GM23338 (cell line): ENCODE measurements around the gene CAMSAP1. TPM values are rescaled to one million over a fixed set of nuclear protein-coding genes. Genes with fewer than 3 reads are reported as not detected.

ENCODE experiments used
- ATAC-seq: fragments of 200-7000 bp; cut with Tn5 transposase; 3 replicates; pipeline ENCODE4 v1.9.1; 2020
- DNase-seq: peaks from one replicate; pipeline ENCODE4 v3.0.0-alpha.2; 2015; ENCODE audit warnings: low spot score
- H2AFZ ChIP-seq: fragments of 200-600 bp; sonication (generic); 2 replicates; pipeline ENCODE4 v1.8.0; 2016; ENCODE audit warnings: antibody characterized with exemption, mild to moderate bottlenecking, moderate library complexity
- H3F3A ChIP-seq: fragments of 200-600 bp; sonication (generic); replicated peaks from 2 replicates; pipeline ENCODE4 v1.8.0; 2017; ENCODE audit warnings: antibody characterized with exemption, mixed run types, low read depth
- H3K27ac ChIP-seq: fragments of 200-600 bp; sonication (generic); 2 replicates; pipeline ENCODE4 v1.6.1; 2016; ENCODE audit warnings: low read depth
- H3K27me3 ChIP-seq: fragments of 200-600 bp; sonication (generic); 2 replicates; pipeline ENCODE4 v1.8.0; 2016; ENCODE audit warnings: mild to moderate bottlenecking, mixed run types, moderate library complexity; ENCODE audit not compliant: insufficient read depth
- H3K36me3 ChIP-seq: fragments of 200-600 bp; sonication (generic); 2 replicates; pipeline ENCODE4 v1.8.0; 2016; ENCODE audit warnings: mild to moderate bottlenecking; ENCODE audit not compliant: insufficient read depth
- H3K4me1 ChIP-seq: fragments of 200-600 bp; sonication (generic); 2 replicates; pipeline ENCODE4 v1.8.0; 2016; ENCODE audit warnings: mild to moderate bottlenecking, moderate library complexity; ENCODE audit not compliant: insufficient read depth
- H3K4me2 ChIP-seq: fragments of 200-600 bp; sonication (generic); 2 replicates; pipeline ENCODE4 v1.7.1; 2017; ENCODE audit warnings: mixed run types
- H3K4me3 ChIP-seq: fragments of 200-600 bp; sonication (generic); 2 replicates; pipeline ENCODE4 v1.6.1; 2016; ENCODE audit warnings: mixed run types
- H3K79me2 ChIP-seq: fragments of 200-600 bp; sonication (generic); replicated peaks from 2 replicates; pipeline ENCODE4 v1.8.0; 2017; ENCODE audit warnings: mild to moderate bottlenecking; ENCODE audit not compliant: insufficient read depth
- H3K9me2 ChIP-seq: fragments of 200-600 bp; sonication (generic); 2 replicates; pipeline ENCODE4 v1.8.0; 2017; ENCODE audit not compliant: insufficient read depth
- H4K20me1 ChIP-seq: fragments of 200-600 bp; sonication (generic); replicated peaks from 2 replicates; pipeline ENCODE4 v1.8.0; 2017; ENCODE audit warnings: mild to moderate bottlenecking; ENCODE audit not compliant: insufficient read depth
- H3K27ac Mint-ChIP-seq: 2 replicates; pipeline ENCODE4 v1.8.0; 2020; ENCODE audit warnings: inconsistent platforms, mild to moderate bottlenecking, moderate library complexity, mixed read lengths
- H3K27me3 Mint-ChIP-seq: 3 replicates; pipeline ENCODE4 v1.8.0; 2022; ENCODE audit warnings: low read depth, mild to moderate bottlenecking, moderate library complexity, mixed read lengths, inconsistent platforms; ENCODE audit not compliant: insufficient read depth, poor library complexity
- H3K36me3 Mint-ChIP-seq: 3 replicates; pipeline ENCODE4 v1.8.0; 2021; ENCODE audit warnings: low read depth, mild to moderate bottlenecking, inconsistent platforms, moderate library complexity, mixed read lengths
- H3K4me1 Mint-ChIP-seq: 3 replicates; pipeline ENCODE4 v1.8.0; 2020; ENCODE audit warnings: mild to moderate bottlenecking, inconsistent platforms, mixed read lengths
- H3K4me3 Mint-ChIP-seq: 3 replicates; pipeline ENCODE4 v1.8.0; 2021; ENCODE audit warnings: moderate library complexity, mild to moderate bottlenecking, inconsistent platforms, mixed read lengths
- H3K9me3 Mint-ChIP-seq: 3 replicates; pipeline ENCODE4 v1.8.0; 2020; ENCODE audit warnings: moderate library complexity, mild to moderate bottlenecking, inconsistent platforms, mixed read lengths
- CREB1 ChIP-seq: fragments of 250-450 bp; sonication (Bioruptor Pico); IDR thresholded peaks from 2 replicates; pipeline ENCODE4 v1.5.0; 2020; ENCODE audit warnings: low read depth, mild to moderate bottlenecking, moderate library complexity
- EZH2 ChIP-seq: fragments of 200-600 bp; sonication (generic); IDR thresholded peaks from one replicate; pipeline ENCODE4 v1.8.0; 2017; ENCODE audit warnings: antibody characterized with exemption, mild to moderate bottlenecking, low read depth; ENCODE audit not compliant: unreplicated experiment
- EZH2phosphoT487 ChIP-seq: fragments of 200-600 bp; sonication (generic); IDR thresholded peaks from one replicate; pipeline ENCODE4 v1.8.1; 2018; ENCODE audit warnings: antibody characterized with exemption; ENCODE audit not compliant: unreplicated experiment
- JUNB ChIP-seq: IDR thresholded peaks from one replicate; pipeline ENCODE4 v1.6.1; 2016; ENCODE audit warnings: antibody characterized with exemption; ENCODE audit not compliant: unreplicated experiment
- NANOG ChIP-seq: IDR thresholded peaks from 2 replicates; pipeline ENCODE4 v1.6.1; 2016; ENCODE audit warnings: antibody characterized with exemption, borderline replicate concordance
- POLR2AphosphoS5 ChIP-seq: IDR thresholded peaks from 2 replicates; pipeline ENCODE4 v1.6.1; 2016; ENCODE audit warnings: antibody characterized with exemption, low read depth
- STAT1 ChIP-seq: IDR thresholded peaks from one replicate; pipeline ENCODE4 v1.6.1; 2016; ENCODE audit warnings: antibody characterized with exemption; ENCODE audit not compliant: unreplicated experiment
- ZNF114 ChIP-seq: fragments of 250-450 bp; sonication (Bioruptor Pico); IDR thresholded peaks from 2 replicates; pipeline ENCODE4 v1.5.0; 2020; ENCODE audit warnings: mild to moderate bottlenecking, moderate library complexity
- ZNF331 ChIP-seq: fragments of 250-450 bp; sonication (Bioruptor Pico); IDR thresholded peaks from 2 replicates; pipeline ENCODE4 v1.5.0; 2020; ENCODE audit warnings: low read depth, mild to moderate bottlenecking, moderate library complexity
- polyA plus RNA-seq: library from polyadenylated mRNA; unstranded; fragments of >200 nt; fragmentation: Nextera tagmentation; extraction: Ambion mirVana; gene quantifications from 2 replicates; pipeline ENCODE4 v1.2.1, GENCODE V29; 2016
- total RNA-seq: library from RNA; depleted of rRNA; stranded (reverse); fragments of >200 nt; shearing (Covaris generic); gene quantifications from 2 replicates; pipeline ENCODE4 v1.2.3, GENCODE V29; 2014
- TF ChIP-seq, protein P1 (sequence below): fragments of 250-450 bp; sonication (Bioruptor Pico); IDR thresholded peaks from 2 replicates; pipeline ENCODE4 v1.5.0; 2020; ENCODE audit warnings: mild to moderate bottlenecking, moderate library complexity
- TF ChIP-seq, protein P2 (sequence below): IDR thresholded peaks from one replicate; pipeline ENCODE4 v1.6.1; 2018; ENCODE audit warnings: antibody characterized with exemption; ENCODE audit not compliant: unreplicated experiment
- TF ChIP-seq, protein P3 (sequence below), 2 experiments: fragments of 200-600 bp in 1 of 2; sonication (generic) in 1 of 2; conservative IDR thresholded peaks; 2 replicates each; pipeline versions ENCODE4 v1.5.1 to v1.6.1; 2016 to 2017; ENCODE audit warnings: antibody characterized with exemption in 2 of 2, low read depth in 2 of 2, mild to moderate bottlenecking in 2 of 2, moderate library complexity in 1 of 2
- TF ChIP-seq, protein P4 (sequence below): IDR thresholded peaks from 2 replicates; pipeline ENCODE4 v1.6.1; 2016; ENCODE audit warnings: antibody characterized with exemption

CAMSAP1 gene
- total and polyA plus RNA-seq, 2 experiments from 2014 or later, result 6.9 to 75.4 TPM

DNA sequence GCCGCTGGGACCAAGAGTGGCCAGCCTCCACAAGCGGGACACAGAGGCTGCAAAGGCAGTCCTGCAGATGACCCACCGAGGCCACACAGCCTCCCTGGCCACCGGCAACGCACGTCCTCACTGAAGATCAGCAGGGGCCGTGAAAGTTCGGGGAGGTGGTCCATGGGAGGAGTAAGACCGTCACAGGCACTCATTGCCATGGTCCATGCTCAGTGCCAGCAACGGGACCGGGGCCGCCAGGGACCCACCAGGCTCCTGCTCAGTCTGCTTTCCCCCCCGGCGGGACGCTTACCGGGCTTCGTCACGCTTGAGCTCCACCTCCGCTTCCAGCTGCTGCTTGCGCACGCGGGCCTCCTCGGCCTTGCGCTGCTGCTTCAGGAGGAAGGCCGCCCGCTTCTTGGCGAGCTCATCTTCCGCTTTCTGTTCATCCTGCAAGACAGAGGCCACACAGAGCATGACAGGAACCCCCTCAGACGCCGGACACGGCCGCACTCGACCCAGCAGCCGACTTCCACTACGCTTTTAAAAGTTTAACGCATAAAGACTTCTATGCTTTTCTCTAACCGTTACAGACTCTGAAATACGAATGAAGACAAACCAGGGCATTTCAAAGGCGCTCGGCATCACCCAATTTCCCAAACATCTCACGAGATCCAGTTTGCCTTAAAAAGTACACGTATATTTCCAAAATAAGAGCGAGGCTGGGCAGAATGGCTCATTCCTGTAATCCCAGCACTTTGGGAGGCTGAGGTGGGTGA is 88.4 kb downstream of the CAMSAP1 start:
- no peak for TF ChIP-seq STAT1
- no peak for TF ChIP-seq NANOG
- TF ChIP-seq, protein P1, sequence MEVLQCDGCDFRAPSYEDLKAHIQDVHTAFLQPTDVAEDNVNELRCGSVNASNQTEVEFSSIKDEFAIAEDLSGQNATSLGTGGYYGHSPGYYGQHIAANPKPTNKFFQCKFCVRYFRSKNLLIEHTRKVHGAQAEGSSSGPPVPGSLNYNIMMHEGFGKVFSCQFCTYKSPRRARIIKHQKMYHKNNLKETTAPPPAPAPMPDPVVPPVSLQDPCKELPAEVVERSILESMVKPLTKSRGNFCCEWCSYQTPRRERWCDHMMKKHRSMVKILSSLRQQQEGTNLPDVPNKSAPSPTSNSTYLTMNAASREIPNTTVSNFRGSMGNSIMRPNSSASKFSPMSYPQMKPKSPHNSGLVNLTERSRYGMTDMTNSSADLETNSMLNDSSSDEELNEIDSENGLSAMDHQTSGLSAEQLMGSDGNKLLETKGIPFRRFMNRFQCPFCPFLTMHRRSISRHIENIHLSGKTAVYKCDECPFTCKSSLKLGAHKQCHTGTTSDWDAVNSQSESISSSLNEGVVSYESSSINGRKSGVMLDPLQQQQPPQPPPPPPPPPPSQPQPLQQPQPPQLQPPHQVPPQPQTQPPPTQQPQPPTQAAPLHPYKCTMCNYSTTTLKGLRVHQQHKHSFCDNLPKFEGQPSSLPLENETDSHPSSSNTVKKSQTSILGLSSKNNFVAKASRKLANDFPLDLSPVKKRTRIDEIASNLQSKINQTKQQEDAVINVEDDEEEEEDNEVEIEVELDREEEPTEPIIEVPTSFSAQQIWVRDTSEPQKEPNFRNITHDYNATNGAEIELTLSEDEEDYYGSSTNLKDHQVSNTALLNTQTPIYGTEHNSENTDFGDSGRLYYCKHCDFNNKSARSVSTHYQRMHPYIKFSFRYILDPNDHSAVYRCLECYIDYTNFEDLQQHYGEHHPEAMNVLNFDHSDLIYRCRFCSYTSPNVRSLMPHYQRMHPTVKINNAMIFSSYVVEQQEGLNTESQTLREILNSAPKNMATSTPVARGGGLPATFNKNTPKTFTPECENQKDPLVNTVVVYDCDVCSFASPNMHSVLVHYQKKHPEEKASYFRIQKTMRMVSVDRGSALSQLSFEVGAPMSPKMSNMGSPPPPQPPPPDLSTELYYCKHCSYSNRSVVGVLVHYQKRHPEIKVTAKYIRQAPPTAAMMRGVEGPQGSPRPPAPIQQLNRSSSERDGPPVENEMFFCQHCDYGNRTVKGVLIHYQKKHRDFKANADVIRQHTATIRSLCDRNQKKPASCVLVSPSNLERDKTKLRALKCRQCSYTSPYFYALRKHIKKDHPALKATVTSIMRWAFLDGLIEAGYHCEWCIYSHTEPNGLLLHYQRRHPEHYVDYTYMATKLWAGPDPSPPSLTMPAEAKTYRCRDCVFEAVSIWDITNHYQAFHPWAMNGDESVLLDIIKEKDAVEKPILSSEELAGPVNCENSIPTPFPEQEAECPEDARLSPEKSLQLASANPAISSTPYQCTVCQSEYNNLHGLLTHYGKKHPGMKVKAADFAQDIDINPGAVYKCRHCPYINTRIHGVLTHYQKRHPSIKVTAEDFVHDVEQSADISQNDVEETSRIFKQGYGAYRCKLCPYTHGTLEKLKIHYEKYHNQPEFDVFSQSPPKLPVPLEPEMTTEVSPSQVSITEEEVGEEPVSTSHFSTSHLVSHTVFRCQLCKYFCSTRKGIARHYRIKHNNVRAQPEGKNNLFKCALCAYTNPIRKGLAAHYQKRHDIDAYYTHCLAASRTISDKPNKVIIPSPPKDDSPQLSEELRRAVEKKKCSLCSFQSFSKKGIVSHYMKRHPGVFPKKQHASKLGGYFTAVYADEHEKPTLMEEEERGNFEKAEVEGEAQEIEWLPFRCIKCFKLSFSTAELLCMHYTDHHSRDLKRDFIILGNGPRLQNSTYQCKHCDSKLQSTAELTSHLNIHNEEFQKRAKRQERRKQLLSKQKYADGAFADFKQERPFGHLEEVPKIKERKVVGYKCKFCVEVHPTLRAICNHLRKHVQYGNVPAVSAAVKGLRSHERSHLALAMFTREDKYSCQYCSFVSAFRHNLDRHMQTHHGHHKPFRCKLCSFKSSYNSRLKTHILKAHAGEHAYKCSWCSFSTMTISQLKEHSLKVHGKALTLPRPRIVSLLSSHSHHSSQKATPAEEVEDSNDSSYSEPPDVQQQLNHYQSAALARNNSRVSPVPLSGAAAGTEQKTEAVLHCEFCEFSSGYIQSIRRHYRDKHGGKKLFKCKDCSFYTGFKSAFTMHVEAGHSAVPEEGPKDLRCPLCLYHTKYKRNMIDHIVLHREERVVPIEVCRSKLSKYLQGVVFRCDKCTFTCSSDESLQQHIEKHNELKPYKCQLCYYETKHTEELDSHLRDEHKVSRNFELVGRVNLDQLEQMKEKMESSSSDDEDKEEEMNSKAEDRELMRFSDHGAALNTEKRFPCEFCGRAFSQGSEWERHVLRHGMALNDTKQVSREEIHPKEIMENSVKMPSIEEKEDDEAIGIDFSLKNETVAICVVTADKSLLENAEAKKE (CRISPR knock-in tag), result no peak
- no peak for TF ChIP-seq EZH2
- TF ChIP-seq JUNB, result no peak
- no peak for TF ChIP-seq EZH2phosphoT487
- TF ChIP-seq, protein P2, sequence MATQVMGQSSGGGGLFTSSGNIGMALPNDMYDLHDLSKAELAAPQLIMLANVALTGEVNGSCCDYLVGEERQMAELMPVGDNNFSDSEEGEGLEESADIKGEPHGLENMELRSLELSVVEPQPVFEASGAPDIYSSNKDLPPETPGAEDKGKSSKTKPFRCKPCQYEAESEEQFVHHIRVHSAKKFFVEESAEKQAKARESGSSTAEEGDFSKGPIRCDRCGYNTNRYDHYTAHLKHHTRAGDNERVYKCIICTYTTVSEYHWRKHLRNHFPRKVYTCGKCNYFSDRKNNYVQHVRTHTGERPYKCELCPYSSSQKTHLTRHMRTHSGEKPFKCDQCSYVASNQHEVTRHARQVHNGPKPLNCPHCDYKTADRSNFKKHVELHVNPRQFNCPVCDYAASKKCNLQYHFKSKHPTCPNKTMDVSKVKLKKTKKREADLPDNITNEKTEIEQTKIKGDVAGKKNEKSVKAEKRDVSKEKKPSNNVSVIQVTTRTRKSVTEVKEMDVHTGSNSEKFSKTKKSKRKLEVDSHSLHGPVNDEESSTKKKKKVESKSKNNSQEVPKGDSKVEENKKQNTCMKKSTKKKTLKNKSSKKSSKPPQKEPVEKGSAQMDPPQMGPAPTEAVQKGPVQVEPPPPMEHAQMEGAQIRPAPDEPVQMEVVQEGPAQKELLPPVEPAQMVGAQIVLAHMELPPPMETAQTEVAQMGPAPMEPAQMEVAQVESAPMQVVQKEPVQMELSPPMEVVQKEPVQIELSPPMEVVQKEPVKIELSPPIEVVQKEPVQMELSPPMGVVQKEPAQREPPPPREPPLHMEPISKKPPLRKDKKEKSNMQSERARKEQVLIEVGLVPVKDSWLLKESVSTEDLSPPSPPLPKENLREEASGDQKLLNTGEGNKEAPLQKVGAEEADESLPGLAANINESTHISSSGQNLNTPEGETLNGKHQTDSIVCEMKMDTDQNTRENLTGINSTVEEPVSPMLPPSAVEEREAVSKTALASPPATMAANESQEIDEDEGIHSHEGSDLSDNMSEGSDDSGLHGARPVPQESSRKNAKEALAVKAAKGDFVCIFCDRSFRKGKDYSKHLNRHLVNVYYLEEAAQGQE, result no peak
- TF ChIP-seq, protein P3, sequence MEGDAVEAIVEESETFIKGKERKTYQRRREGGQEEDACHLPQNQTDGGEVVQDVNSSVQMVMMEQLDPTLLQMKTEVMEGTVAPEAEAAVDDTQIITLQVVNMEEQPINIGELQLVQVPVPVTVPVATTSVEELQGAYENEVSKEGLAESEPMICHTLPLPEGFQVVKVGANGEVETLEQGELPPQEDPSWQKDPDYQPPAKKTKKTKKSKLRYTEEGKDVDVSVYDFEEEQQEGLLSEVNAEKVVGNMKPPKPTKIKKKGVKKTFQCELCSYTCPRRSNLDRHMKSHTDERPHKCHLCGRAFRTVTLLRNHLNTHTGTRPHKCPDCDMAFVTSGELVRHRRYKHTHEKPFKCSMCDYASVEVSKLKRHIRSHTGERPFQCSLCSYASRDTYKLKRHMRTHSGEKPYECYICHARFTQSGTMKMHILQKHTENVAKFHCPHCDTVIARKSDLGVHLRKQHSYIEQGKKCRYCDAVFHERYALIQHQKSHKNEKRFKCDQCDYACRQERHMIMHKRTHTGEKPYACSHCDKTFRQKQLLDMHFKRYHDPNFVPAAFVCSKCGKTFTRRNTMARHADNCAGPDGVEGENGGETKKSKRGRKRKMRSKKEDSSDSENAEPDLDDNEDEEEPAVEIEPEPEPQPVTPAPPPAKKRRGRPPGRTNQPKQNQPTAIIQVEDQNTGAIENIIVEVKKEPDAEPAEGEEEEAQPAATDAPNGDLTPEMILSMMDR (conservative IDR thresholded peaks at IDR 0.05; ENCODE audit: low read depth in 2 of 2), result no peak
- TF ChIP-seq, protein P4, sequence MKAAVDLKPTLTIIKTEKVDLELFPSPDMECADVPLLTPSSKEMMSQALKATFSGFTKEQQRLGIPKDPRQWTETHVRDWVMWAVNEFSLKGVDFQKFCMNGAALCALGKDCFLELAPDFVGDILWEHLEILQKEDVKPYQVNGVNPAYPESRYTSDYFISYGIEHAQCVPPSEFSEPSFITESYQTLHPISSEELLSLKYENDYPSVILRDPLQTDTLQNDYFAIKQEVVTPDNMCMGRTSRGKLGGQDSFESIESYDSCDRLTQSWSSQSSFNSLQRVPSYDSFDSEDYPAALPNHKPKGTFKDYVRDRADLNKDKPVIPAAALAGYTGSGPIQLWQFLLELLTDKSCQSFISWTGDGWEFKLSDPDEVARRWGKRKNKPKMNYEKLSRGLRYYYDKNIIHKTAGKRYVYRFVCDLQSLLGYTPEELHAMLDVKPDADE, result no peak
- TF ChIP-seq ZNF331 (CRISPR knock-in tag), result no peak
- no peak for TF ChIP-seq CREB1 (CRISPR knock-in tag)
- no peak for TF ChIP-seq ZNF114 (CRISPR knock-in tag)
- no peak for TF ChIP-seq POLR2AphosphoS5
- H3K36me3 Mint-ChIP-seq, result peaks cover 92% of the 10 kb centered on the region

More for the DNA sequence above, 88.4 kb downstream of the CAMSAP1 start:
- Histone ChIP-seq H3K79me2 (no peaks in the 10 kb centered on the region), H3K4me3 (no peak overlapping the region), H3K27me3 (no peaks in the 10 kb centered on the region), H3K27ac (no peak overlapping the region; the same call in 1 of the 2 replicates), H3K36me3 (peaks cover 10% of the 10 kb centered on the region; the same call in 1 of the 2 replicates), H3K9me2 (no peaks in the 10 kb centered on the region), H3K4me1 (no peaks in the 10 kb centered on the region), H3K4me2 (no peak overlapping the region), H2AFZ (no peak overlapping the region), H4K20me1 (peaks cover 8% of the 10 kb centered on the region), H3F3A (no peaks in the 10 kb centered on the region)
- no peaks in the 10 kb centered on the region for H3K9me3 Mint-ChIP-seq
- peaks cover 3% of the 10 kb centered on the region; the same call in 1 of the 3 replicates for H3K4me1 Mint-ChIP-seq
- DNase-seq (no peak), ATAC-seq (no peak)
- 0 out of 2 replicates have a peak overlapping the region, but pooled peaks have one; percentile 39 for H3K27ac Mint-ChIP-seq
- H3K27me3 Mint-ChIP-seq, result peaks cover 4% of the 10 kb centered on the region
- no peak overlapping the region for H3K4me3 Mint-ChIP-seq
